Measurements from ENCODE around the gene STARD13.
"Not testable (repeated sequence)": the region's sequence is repeated elsewhere in the genome, so short reads cannot be mapped to it uniquely, and the experiment has no call there.

Gene STARD13

DNA sequence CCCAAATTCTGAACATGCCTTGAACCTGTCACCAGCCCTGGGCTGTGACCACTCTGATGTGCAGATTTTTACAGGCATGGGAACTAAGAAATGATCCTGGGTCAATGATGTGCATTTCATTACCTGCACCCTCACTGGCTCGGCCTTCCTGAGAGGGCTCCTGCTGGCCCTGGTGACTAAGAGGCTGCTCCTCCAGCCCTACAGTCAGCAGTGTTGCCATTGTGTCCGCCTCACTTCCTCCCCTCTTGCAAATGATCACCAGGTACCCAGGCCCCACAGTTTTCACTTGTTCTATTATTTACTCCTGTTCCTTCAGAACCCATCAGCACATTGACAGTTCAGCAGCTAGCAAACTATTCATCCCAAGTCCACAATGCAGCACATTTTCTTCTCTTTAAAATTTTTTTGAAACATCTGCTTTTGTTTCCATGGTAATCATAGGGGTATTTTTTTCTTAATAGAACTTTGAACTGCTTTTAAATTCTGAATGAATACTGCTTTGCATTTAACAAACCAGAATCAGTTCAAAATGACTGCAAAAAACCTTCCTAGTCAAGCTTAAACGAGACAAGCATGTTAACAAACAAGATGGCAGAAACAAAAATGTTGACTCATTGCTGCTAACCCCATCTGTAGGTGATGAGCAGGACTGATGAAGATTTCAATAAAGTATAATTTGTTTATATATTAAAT is 29.3 kb downstream of the STARD13 start:
- DNase-seq, result no peak

DNA sequence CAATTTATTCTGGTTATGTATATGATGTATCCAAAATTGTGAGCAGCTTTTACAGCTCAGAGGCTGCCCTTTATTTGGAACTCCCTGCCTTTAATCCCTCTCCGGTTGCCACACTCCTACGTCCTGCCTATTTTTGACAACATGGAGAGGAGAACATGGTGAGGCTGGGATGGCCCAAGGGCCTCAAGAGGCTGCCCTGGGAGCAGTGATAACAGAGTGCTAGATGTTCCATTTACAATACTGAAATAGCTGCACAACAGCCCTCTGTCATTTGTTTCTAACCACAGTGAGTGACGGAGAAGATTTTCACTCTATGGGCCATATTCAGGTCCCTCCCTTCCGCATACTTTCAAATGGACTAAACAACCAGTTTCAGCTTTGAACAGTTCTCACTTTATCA is 33.4 kb downstream of the STARD13 start:
- no peak for DNase-seq

DNA sequence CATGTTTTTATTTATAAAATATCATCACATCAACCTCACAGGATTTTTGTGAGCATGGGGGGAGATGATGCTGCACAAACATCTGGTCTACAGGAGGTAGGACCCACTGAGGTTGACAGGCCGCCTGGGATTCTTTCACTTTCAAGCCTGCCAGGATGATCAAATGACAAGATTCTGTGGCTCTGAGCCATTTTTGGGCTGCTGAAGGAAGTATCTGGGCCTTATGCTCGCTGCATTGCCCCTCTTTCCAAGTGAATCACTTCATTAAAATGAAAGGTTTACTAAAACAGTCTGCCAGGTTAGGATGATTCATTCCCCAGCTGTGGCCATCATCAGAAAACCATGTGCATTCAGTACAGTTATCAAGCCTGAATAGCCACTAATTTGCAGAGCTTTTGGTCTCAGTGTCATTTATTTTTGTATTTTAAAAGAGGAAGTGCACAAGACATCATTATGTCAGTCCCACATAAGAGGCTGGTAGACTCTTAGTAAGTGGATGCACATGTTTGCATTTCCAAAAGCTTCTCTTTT is 34.4 kb downstream of the STARD13 start:
- no peak for DNase-seq

DNA sequence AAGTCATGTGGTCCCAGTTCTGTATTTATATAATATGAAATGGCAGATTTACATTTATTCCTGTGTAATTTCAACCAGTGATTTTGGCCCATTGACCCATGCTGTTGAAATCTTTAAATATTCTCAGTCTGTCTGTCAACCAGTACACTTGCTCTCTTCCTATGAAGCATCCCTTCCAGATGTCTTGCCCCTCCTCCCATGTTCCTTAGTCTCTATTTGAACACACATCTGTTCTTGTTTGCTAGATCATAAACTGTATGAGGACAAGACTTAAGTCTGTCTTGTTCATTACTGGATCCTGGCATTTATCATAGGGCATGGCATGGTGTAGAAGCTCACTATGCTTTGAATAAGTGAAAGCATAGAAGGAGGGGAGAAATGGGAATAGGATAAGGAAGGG is 34.9 kb downstream of the STARD13 start:
- no peak for DNase-seq

DNA sequence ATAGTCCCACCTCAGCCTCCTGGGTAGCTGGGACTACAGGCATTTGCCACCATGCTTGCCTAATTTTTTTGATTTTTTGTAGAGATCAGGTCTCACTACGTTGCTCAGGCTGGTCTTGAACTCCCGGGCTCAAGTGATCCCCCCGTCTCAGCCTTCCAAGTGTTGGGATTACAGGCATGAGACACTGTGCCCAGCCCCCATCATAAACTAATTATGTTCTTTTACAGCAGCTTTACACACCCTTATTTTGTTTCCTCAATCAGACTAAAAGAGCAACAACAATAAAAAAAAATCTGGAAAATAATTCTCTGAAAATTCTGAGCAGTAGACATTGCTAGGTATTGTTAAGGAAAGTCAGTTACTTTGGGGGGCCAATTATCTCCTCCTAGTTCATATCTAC is 35.7 kb downstream of the STARD13 start:
- no peak for DNase-seq

DNA sequence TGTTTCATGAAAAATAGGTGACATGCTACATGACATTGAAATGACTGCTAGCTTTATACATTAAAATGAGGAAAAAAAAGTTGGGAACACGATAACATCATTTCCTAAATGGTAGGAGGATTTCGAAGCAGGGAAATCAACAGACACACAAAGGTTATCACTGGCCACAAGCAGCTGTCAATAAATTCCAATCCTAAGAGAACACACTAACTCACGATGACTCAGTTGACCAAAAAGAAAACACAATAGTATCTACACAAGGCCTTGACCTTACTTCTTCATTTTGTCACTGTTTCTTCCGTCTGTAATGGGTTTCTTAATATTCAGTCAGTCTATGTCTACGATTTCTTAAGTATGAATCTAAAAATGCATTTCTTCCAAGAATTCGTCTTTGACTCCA is 36.5 kb downstream of the STARD13 start:
- no peak for DNase-seq

DNA sequence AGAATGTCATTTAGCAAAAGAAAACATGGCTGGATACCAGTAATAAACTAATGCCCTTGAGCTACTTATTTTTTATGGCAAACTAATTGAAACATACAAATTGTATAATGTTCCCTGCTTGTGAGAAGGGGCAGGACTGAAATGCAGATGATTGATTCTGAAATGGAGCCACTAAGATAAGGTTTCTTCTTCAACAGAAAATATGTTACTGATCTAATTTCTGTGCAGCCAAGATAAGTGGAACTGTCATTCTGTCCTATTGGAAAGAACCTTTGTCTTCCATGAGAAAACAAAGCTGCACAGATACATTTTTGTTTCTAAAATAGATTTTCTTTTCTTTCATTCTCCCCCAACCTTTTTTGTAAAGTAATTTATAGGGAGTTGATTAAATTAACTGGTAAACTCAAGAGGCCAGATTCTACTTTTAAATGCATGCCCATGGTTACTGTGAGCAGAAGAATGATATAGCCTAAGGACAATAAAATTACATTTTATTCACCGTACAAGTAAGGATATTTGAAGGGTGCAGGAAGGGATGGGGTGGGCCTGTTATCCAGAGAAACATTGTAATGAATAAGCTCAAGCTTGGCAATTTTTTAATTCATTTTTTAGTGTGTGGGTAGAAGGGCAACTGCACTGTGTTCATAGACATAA is 39.9 kb downstream of the STARD13 start:
- DNase-seq, result no peak

DNA sequence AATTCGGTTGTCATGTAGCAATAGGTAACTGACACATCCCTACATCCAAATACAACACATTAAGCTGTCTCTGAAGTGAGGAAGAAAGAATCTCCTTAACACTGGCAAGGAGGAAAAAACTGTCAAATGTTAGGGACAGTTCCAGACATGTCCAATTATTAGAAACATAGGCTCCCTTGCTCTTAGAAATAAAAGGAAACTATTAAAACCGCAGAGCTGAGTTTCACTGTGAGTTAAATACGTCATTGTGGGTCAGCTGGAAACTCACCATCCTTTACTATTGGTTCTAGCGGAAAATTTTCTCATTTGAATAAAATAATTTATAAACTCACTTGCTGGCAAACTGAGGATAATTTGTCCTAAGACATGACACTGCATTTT is 40.7 kb downstream of the STARD13 start:
- no peak for DNase-seq

DNA sequence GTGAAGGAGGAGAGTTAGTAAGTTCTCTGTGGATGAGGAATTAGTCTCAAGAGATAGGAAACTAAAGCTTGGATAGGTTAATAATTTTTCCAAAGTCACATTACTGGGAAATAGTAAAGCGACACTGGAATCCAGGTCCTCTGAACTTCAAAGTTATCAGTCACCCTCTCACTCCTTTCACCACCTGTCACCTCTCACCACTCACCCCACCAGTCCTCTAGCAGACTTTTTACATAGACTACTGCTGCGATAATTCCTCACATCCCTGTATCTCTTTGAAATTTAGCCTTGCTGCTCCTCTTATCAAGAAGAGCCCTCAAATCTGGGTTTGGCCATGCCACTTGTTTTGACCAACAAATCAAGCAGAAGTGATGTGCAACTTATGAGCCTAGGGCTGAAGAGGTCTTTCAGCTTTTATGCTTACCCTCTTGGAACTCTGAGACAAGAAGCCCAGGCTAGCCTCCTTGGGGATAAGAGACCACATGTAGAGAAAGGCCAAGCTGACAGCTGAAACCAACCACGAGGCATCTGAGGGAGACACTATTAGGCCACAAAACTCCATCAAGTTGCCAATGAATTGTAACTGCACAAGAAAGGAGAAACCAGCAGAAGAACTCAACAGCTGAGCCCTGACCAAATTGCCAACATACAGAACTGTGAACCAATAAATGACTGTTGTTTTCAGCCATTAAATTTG is 41.2 kb downstream of the STARD13 start:
- DNase-seq, result no peak

DNA sequence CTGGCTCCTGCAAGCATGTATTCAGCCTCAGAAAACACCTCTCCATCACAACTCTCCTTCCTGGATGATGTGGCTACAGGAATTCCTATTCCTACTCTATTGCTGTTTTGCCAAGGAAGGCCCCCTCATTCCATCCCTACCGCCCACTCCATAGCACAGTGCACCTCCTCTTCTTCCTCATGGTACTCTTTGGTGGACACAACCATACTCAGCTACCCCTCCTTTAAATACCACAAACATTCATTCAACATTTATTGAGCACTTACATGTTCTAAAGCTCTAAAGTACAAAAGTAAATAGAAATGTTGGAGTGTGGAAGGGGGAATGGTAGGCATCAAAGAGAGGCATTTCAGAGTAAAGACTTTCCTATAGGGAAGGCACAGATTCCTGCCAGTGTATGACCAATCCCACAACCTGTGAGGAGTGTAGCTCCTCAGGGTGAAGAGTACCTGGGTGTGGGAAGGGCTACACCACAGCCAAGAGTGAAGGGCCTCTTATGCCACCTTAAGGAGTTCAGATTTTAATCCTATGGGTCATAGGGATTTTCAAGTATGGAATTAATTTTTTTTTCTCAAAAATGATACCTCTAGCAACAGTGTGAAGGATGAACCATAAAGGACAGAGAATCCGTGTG is 42.5 kb downstream of the STARD13 start:
- no peak for DNase-seq

DNA sequence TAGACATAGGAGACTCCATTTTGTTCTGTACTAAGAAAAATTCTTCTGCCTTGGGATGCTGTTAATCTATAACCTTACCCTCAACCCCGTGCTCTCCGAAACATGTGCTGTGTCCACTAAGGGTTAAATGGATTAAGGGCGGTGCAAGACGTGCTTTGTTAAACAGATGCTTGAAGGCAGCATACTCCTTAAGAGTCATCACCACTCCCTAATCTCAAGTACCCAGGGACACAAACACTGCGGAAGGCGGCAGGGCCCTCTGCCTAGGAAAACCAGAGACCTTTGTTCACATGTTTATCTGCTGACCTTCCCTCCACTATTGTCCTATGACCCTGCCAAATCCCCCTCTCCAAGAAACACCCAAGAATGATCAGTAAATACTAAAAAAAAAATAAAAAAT is 43.2 kb downstream of the STARD13 start:
- DNase-seq, result not testable (repeated sequence)

DNA sequence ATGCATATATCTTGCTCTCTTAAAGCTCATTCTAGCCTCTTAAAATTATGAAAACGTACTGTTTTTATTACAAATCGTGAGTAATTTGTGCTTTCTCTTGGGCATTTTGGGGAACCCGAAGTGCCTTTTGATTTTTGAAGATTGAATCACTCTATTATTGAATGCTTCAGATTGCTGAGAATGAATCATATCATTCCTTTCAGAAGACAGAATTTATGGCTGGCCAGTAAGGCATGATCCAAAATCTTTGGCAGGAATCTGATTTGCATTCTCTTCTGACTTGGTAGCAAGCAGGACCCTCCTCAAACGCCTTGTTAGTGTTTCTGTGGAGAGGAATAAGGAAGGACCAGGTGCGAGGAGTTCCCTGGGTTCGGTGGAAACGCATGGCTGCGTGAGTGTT is 49.5 kb downstream of the STARD13 start:
- DNase-seq, result no peak

DNA sequence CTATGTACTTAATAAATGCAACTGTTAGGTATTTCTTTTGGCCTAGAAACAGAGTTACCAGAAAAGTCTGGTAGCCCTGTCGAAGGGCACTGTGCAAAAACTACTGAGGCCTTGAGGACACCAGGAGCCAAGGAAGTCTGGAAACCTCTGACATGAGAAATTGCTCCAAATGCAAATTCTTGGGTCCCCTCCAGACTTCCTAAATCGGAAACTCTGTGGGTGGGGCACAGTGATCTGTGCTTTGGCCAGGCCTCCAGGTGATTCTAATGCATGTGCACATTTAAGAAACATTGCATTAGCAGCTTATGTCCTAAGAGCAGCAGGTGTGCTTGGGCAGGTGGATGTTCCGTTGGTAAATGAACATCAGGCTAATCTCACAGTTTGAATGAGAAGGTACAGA is 50.0 kb downstream of the STARD13 start:
- no peak for DNase-seq

DNA sequence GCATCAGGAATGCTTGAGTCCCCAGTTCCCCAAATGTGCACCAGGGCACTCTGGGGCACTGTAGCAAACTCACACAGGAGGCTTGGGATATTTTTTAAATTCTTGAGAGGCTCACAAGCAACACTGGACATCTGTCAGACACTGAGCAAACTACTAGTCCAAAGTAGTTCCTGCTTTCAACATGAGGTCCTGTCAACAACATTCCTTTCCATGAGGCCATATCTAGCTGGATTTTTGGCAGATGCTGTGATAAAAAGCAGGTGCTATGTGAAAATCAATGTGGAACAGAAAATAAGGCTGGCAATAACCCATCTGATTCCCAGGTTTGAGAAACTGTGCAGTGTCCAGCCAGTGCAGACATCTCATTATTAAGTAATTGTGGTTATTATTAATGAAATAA is 50.5 kb downstream of the STARD13 start:
- DNase-seq, result no peak

DNA sequence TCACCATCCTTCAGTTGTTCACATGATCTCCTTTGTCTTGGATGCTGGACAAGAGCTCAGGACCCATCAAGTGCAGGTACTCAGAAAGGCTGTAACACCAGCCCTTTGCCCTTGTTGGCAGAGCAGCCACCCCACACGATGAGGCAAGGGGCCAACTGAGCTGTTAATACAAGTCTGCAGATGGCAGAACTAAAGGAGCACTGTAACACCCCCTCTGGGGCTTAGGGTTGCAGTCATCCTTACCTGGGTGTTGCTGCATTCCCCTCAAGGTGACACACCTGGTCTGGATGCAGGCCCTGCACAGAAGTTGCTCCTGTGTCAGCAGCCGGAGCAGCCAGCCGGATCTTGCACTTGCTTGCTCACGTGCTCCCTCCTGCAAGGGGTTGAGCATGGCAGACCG is 52.0 kb downstream of the STARD13 start:
- DNase-seq, result no peak

DNA sequence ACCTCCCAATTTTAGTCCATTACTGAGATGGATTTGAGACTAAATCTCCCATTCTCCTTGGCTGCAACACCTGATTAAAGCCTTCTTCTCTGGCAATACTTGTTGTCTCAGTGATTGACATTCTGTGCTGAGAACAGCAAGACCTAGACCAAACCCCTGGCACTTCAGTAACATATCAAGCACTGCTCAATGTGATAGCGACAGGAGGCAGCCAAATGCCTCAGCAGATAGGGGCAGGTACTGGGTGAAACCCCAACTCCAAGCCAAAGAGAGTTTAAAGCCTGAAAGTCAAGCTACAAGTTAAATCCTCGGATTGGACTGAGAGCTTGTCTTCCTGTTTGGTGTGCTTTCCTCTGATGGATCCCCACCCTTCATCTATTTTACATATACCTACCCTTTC is 52.7 kb downstream of the STARD13 start:
- no peak for DNase-seq

DNA sequence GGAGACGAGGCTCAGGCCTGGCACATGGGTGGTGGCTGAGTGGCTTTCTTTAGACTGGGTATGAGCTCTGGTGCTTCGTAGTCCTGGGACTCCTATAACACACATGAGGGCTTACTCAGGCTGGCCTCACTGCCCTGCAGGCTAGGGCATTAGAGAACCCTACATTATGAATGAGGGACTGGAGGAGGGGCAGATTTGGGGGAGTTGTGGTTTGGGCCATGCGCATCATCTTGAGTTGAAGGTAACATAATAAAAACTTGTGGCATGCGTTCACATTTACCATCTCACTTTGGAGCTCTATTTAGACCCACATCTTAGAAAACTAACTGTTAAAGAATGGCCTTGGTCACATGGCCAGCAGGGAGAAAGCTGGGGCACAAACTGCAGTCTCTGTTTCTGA is 54.2 kb downstream of the STARD13 start:
- DNase-seq, result no peak

DNA sequence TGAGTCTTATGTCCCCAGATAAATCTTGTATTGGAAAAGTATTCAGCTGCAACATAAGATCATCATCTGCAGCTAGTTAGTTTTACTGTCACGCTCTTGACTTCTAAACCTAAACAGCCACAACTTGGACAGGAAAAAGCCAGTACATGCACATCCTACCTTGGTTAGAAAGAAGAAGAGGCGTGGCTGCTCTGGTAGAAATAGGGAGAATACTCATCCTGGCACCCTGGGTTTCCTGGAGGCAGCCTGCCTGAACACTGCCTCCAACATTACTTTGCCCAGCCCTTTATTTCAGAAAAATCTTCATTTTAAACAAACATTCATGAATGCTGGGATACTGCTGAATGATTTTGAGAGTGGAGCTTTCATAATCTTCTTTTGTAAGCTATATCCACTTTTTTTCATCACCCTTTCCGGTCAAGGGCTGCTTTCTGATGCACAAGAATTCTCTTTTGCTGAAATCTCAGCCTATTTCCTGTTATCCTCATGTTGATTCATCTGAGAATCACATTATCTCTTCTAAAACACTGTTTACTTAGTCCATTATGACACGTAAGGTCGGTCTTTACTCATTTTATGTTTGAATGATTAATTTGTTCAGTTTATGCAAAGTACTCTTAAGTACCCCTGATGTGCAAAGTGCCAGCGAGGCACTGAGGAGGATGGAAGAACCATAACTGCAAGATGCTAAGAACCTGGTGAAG is 55.2 kb downstream of the STARD13 start:
- no peak for DNase-seq

DNA sequence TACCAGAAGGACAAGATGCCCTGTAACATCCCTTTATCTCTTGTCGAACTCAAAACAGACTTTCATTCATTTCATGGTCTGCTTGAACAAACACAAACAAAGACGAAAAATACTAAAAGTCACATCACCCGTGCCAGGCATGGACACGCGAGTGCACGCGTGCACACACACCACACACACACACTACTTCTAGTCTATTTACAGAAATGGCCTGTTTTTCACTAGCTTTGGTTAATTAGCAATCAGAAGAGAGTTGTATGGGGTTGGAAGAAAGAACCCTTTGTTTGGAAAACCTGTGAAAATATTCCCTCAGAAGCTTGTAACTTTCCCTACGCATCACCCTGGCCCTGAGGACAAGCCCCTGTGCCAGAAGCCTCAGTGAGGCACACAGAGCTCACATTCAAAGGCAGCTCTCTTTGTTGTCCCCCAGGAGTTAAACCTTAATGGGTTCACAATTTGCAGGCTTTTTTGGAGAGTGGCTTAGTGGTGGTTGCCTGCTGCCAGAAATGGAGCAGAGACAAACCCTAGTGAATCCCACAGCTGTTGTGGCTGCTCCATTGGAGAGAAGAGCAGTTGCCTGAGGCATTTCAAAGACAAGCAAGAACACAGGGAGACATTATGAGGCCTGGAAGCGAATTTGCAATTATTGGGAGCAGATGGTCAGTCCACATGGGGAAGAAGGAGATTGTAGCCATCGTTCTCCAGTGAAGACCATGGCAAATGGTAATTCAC is 55.9 kb downstream of the STARD13 start:
- no peak for DNase-seq

DNA sequence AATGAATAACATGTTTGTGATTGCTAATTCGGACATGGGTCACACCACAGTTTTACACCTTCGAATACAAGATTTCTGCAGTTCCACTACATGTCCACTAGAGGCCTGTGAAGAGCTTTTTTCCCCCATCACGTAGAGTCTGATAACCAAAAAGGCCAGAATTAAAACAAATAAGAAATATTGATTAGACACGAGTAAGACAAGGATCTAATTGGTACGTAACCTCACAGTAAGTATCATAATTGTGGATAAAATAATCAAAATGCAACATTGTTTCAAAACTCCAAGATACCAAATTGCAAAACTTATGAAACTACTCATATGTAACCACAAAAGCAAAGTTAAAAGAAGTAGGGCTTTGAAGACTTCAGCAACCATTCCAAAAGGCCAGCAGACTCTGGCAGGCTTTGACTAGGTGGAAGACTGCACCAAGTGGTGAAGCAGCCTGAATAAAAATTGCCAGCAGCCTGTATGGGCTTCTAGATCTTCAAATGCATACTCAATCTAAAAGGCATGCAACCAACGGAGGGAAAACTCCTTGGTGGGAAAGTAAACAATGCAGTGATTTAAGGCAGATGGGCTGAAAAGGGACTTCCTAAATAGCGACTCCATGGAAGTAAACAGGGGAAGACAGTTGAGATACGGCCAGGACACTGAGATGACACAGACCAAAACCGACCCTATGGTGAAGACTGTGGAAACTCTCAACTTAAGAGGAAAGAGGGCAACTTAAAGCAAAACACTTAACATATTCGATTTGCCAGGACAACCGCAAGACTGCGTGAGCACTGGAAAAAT is 56.7 kb downstream of the STARD13 start:
- peak in 1 of 2 donors; percentile 57 for DNase-seq

DNA sequence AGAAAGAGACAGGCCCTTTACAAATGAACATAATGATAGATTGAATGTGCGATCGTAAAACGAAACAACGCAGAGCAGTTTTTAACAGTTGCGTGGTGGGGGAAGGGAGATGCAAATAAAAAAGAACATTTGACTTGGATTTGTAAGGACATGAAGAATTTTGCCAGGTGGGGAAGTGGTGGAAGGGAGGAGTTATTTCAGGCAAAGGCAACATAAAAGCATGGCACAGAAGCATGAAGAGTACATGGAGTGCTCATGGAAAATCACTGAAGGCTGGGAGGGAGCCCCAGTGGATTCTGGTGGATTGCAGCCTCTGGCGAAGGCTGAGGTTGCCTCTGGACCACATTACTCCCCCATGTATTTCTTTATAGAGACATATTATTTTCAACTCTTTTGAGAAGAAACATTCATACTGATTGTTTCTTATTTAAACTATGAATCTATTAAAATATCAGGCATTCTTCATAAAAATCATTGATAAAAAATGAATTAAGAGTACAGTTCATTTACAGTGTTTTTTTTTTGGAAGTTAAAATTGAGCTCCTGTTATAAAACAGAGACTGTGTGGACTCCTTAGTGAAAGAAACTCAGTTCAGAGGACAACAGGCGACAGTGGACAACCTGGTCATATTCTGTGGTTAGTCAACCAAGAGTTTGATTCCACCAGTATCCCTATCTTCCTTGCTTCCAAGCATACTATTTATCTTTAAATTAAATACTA is 57.5 kb downstream of the STARD13 start:
- DNase-seq, result no peak

Measured in CD4-positive, alpha-beta T cell treated with Interleukin-4 for 1 hour (primary cell).